IPS DF 19.7 (cell line): ENCODE measurements around the gene TMEM253.

Experiments used
- DNase-seq: peaks from one replicate; pipeline ENCODE4 v3.0.0-alpha.2; 2013; ENCODE audit warnings: low read depth, low spot score

Gene TMEM253

GRCh38 chr14:21071225-21072030 is 29.4 kb upstream of the TMEM253 start:
- DNase-seq: no peak

GRCh38 chr14:21072031-21072473 is 28.8 kb upstream of the TMEM253 start:
- DNase-seq: no peak

GRCh38 chr14:21072781-21073339 is 28.0 kb upstream of the TMEM253 start:
- no peak for DNase-seq

- DNase-seq: no peak
Measured at GRCh38 chr14:21073921-21074320, 26.9 kb upstream of the TMEM253 start.

GRCh38 chr14:21074398-21075272 is 26.2 kb upstream of the TMEM253 start:
- DNase-seq: no peak

GRCh38 chr14:21075719-21076437 is 25.0 kb upstream of the TMEM253 start:
- no peak for DNase-seq

- DNase-seq: no peak
Measured at GRCh38 chr14:21077672-21078071, 23.2 kb upstream of the TMEM253 start.

GRCh38 chr14:21078287-21078686 is 22.6 kb upstream of the TMEM253 start:
- DNase-seq: no peak

- DNase-seq: no peak
Measured at GRCh38 chr14:21078726-21079125, 22.1 kb upstream of the TMEM253 start.

GRCh38 chr14:21081521-21082142 is 19.2 kb upstream of the TMEM253 start:
- no peak for DNase-seq

- DNase-seq: no peak
Measured at GRCh38 chr14:21083565-21084325, 17.1 kb upstream of the TMEM253 start.

- no peak for DNase-seq
Measured at GRCh38 chr14:21084396-21084795, 16.5 kb upstream of the TMEM253 start.

- no peak for DNase-seq
Measured at GRCh38 chr14:21084998-21085853, 15.6 kb upstream of the TMEM253 start.

GRCh38 chr14:21086908-21087293 is 14.0 kb upstream of the TMEM253 start:
- no peak for DNase-seq

GRCh38 chr14:21087294-21088091 is 13.4 kb upstream of the TMEM253 start:
- DNase-seq: no peak

GRCh38 chr14:21088687-21089086 is 12.2 kb upstream of the TMEM253 start:
- DNase-seq: no peak

- DNase-seq: no peak
Measured at GRCh38 chr14:21089271-21089670, 11.6 kb upstream of the TMEM253 start.

- no peak for DNase-seq
Measured at GRCh38 chr14:21089877-21090193, 11.0 kb upstream of the TMEM253 start.
